ENCODE data around the gene PNPLA1.

Gene PNPLA1, protein sequence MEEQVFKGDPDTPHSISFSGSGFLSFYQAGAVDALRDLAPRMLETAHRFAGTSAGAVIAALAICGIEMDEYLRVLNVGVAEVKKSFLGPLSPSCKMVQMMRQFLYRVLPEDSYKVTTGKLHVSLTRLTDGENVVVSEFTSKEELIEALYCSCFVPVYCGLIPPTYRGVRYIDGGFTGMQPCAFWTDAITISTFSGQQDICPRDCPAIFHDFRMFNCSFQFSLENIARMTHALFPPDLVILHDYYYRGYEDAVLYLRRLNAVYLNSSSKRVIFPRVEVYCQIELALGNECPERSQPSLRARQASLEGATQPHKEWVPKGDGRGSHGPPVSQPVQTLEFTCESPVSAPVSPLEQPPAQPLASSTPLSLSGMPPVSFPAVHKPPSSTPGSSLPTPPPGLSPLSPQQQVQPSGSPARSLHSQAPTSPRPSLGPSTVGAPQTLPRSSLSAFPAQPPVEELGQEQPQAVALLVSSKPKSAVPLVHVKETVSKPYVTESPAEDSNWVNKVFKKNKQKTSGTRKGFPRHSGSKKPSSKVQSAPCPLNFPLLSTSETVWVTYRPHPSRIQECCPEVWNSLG

DNA sequence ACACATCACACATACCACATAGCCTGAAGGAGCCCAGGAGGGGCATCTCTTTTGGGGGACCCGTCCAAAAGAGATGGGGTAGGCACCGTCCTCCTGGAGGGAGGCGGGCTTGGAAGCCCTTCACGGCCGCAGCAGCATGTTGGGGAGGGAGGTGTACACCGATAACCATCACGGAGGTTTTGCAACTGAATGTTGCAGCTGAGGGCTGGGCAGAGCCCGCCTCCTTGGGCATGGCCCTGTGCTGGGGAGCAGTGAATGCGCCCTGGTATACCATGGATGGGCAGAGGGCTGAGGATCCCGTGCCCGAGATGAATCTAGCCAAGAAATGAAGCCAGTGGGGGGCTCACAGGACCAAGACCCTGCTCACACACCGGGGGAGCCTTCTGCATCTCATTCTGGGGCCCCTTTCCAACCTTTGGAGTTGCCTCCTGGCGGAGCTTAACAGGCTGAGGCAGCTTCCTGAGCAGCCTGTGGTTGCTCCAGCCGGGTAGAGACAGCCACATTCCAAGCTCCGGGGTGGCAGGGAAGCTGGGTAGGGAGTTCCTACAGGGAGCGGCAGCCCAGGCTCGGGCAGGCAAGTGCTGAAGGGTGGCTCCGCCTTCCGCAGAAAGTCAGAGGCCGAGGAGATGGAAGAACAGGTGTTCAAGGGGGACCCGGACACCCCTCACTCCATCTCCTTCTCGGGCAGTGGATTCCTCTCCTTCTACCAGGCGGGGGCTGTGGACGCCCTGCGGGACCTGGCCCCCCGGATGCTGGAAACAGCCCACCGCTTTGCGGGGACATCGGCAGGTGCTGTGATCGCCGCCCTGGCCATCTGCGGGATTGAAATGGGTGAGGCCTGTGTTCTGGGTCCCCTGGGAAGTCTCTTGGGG is at the start of gene PNPLA1:
Gene PNPLA1 (plus strand): TSS at position 227 of the 872 bp plus-strand sequence. CDS start 400 bp downstream, at position 627.
- DNase-seq (ENCODE audit: low read depth) = no peak
- no peak within 1 kb of the TSS for H3K4me3 ChIP-seq (ENCODE audit: low read depth, low read length)

DNA sequence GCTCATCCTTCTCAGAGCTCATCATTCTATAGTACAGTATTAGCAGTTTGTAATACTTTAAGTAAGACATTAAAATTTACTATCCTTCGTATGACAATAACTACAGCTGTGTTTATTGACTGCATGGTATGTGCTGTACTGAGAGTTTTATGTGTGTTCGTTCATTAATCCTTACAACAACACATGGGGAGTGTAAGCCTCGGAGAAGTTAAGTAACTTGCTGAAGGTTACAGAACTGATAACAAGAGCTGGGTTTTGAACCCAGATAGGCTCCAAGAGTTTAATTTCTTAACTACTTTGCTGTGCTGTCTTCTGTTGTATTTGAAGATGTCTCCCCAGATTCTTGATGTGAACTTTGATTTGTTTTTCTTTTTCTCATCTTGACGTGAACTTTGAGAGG is 49.6 kb upstream of the PNPLA1 start:
- DNase-seq (ENCODE audit: low read depth) = no peak
- no peak overlapping the region for H3K4me3 ChIP-seq (ENCODE audit: low read depth, low read length)
- TF ChIP-seq CTCF (IDR thresholded peaks at IDR 0.05; ENCODE audit: low read depth, low read length, missing control alignments) = no peak

More for the DNA sequence above, at the start of gene PNPLA1:
- no peak for TF ChIP-seq CTCF (IDR thresholded peaks at IDR 0.05; ENCODE audit: low read depth, low read length, missing control alignments)

GRCh38 chr6:36221674-36222073 is 48.2 kb upstream of the PNPLA1 start:
- TF ChIP-seq CTCF (IDR thresholded peaks at IDR 0.05; ENCODE audit: low read depth, low read length, missing control alignments) = no peak
- DNase-seq (ENCODE audit: low read depth) = no peak
- H3K4me3 ChIP-seq (ENCODE audit: low read depth, low read length) = no peak overlapping the region

DNA sequence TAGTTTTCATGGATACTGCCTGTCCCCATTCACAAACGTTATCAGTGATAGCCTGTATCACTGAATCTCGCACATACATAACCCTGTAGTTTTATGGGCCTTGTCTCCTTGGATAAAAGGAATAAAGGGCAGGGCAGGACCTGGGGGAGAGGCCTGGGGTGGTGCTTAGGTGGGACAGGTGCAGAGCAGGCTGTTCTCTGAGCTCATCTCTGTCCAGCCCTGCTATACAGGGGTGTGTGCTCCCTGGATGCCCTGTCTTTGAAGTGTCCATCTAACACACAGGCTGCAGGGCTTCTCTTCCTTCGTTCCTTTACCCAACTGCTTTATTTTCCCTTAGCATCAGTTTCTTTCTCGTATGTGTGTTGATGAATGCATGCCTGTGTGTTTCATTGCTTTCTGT is 46.9 kb upstream of the PNPLA1 start:
- DNase-seq (ENCODE audit: low read depth) = no peak
- no peak for TF ChIP-seq CTCF (IDR thresholded peaks at IDR 0.05; ENCODE audit: low read depth, low read length, missing control alignments)
- H3K4me3 ChIP-seq (ENCODE audit: low read depth, low read length) = no peak overlapping the region

GRCh38 chr6:36223706-36224105 is 46.2 kb upstream of the PNPLA1 start:
- no peak overlapping the region for H3K4me3 ChIP-seq (ENCODE audit: low read depth, low read length)
- DNase-seq (ENCODE audit: low read depth) = no peak
- no peak for TF ChIP-seq CTCF (IDR thresholded peaks at IDR 0.05; ENCODE audit: low read depth, low read length, missing control alignments)

DNA sequence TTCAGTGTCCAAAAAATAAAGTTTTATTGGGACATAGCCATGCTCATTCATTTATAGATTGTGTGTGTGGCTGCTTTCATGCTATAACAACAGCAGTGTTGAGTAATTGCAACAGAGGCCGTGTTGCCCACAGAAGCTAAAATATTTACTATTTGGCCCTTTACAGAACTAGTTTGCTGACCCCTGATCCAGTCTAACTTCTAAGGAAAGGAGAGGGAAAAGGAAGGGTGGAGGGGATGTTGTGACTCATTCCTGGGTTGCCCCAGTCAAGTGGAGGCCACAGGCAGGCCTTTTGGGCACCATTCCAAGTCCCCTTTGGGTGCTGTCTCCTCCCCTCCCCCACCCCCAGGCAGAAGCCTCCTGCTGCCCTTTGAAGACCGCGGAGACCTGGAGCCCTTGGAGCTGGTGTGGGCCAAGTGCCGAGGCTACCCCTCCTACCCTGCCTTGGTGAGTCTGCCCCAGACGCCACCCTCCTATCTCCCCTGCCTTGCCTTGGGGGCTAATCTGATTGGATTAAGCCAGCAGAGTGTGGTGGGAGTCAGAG is 44.9 kb upstream of the PNPLA1 start:
- TF ChIP-seq CTCF (IDR thresholded peaks at IDR 0.05; ENCODE audit: low read depth, low read length, missing control alignments) = no peak
- no peak for DNase-seq (ENCODE audit: low read depth)
- no peak overlapping the region for H3K4me3 ChIP-seq (ENCODE audit: low read depth, low read length)
